Osteoblast (primary cell): Measurements from ENCODE around the gene MIEF2. TPM values are rescaled to one million over a fixed set of nuclear protein-coding genes. Genes with fewer than 3 reads are reported as not detected.

Source experiments
- DNase-seq: peaks from one replicate; pipeline ENCODE4 v3.0.0; 2011; ENCODE audit warnings: low spot score, mixed read lengths; ENCODE audit not compliant: insufficient read length; ENCODE audit errors: missing footprints
- H2AFZ ChIP-seq: 2 replicates; pipeline ENCODE4 v1.6.0; 2011; ENCODE audit warnings: mild to moderate bottlenecking, low read length
- H3K27ac ChIP-seq: 2 replicates; pipeline ENCODE4 v1.5.1; 2011; ENCODE audit warnings: mild to moderate bottlenecking, low read depth, low read length, moderate library complexity
- H3K27me3 ChIP-seq: 2 replicates; pipeline ENCODE4 v1.6.0; 2012; ENCODE audit warnings: mild to moderate bottlenecking, control low read depth, inconsistent platforms, low read length, moderate library complexity; ENCODE audit not compliant: insufficient read depth
- H3K36me3 ChIP-seq: 2 replicates; pipeline ENCODE4 v1.5.1; 2011; ENCODE audit warnings: mild to moderate bottlenecking, low read length, control low read depth, moderate library complexity; ENCODE audit not compliant: insufficient read depth
- H3K4me1 ChIP-seq: 2 replicates; pipeline ENCODE4 v1.5.1; 2011; ENCODE audit warnings: mild to moderate bottlenecking, low read length, control low read depth, moderate library complexity; ENCODE audit not compliant: insufficient read depth
- H3K4me2 ChIP-seq: 2 replicates; pipeline ENCODE4 v1.6.0; 2011; ENCODE audit warnings: mild to moderate bottlenecking, low read length; ENCODE audit not compliant: insufficient read depth
- H3K4me3 ChIP-seq: fragments of 200-600 bp; sonication (generic); 3 replicates; pipeline ENCODE4 v1.5.1; 2012; ENCODE audit warnings: mild to moderate bottlenecking, low read length, inconsistent platforms; ENCODE audit not compliant: insufficient read depth
- H3K79me2 ChIP-seq: 2 replicates; pipeline ENCODE4 v1.6.0; 2012; ENCODE audit warnings: mild to moderate bottlenecking, low read length, control low read depth, inconsistent platforms; ENCODE audit not compliant: insufficient read depth
- H3K9me3 ChIP-seq: 2 replicates; pipeline ENCODE4 v1.5.1; 2011; ENCODE audit warnings: low read depth, low read length, control low read depth
- H4K20me1 ChIP-seq: 2 replicates; pipeline ENCODE4 v1.6.0; 2012; ENCODE audit warnings: mild to moderate bottlenecking, low read length, control low read depth; ENCODE audit not compliant: insufficient read depth
- total RNA-seq: library from RNA; depleted of rRNA; stranded (reverse); fragments of >200 nt; gene quantifications from 2 replicates; pipeline ENCODE4 v1.2.3, GENCODE V29; 2012
- TF ChIP-seq, protein P1 (sequence below): IDR thresholded peaks from 2 replicates; pipeline ENCODE4 v1.5.1; 2011; ENCODE audit warnings: mild to moderate bottlenecking, low read depth, low read length, moderate library complexity; ENCODE audit errors: extremely low read depth

Gene MIEF2
- total RNA-seq, 1 donor: 14.5 TPM

DNA sequence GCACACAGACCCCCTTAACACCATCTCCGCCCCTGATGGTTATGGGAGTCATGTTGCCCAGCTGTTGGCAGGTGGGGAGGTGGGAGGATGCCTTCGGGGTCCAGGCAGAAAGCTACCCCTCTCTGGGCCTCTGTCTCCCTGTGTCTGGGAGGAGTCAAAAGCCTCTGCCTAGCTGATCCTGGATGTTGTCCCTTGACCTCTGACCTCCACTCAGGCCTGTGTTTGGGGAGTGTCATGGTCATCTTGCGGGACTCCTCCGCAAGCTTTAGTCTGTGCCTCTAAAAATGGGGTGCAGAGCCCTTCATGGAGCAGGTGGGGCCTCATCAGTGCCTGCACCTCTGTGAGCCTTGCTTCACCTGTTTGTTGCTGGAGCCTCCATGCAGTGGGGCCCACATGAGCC is 31.2 kb upstream of the MIEF2 start:
- H3K36me3 ChIP-seq: peaks cover 13% of the 10 kb centered on the region
- peaks cover 61% of the 10 kb centered on the region for H4K20me1 ChIP-seq
- no peak overlapping the region for H3K4me3 ChIP-seq
- H3K4me2 ChIP-seq: no peak overlapping the region
- H3K9me3 ChIP-seq: no peaks in the 10 kb centered on the region
- no peaks in the 10 kb centered on the region for H3K27me3 ChIP-seq
- DNase-seq: peak; percentile 80
- peaks cover 22% of the 10 kb centered on the region for H3K4me1 ChIP-seq
- TF ChIP-seq, protein P1, sequence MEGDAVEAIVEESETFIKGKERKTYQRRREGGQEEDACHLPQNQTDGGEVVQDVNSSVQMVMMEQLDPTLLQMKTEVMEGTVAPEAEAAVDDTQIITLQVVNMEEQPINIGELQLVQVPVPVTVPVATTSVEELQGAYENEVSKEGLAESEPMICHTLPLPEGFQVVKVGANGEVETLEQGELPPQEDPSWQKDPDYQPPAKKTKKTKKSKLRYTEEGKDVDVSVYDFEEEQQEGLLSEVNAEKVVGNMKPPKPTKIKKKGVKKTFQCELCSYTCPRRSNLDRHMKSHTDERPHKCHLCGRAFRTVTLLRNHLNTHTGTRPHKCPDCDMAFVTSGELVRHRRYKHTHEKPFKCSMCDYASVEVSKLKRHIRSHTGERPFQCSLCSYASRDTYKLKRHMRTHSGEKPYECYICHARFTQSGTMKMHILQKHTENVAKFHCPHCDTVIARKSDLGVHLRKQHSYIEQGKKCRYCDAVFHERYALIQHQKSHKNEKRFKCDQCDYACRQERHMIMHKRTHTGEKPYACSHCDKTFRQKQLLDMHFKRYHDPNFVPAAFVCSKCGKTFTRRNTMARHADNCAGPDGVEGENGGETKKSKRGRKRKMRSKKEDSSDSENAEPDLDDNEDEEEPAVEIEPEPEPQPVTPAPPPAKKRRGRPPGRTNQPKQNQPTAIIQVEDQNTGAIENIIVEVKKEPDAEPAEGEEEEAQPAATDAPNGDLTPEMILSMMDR: no peak
- H2AFZ ChIP-seq: no peak overlapping the region
- H3K79me2 ChIP-seq: peaks cover 79% of the 10 kb centered on the region
- H3K27ac ChIP-seq: no peak overlapping the region

DNA sequence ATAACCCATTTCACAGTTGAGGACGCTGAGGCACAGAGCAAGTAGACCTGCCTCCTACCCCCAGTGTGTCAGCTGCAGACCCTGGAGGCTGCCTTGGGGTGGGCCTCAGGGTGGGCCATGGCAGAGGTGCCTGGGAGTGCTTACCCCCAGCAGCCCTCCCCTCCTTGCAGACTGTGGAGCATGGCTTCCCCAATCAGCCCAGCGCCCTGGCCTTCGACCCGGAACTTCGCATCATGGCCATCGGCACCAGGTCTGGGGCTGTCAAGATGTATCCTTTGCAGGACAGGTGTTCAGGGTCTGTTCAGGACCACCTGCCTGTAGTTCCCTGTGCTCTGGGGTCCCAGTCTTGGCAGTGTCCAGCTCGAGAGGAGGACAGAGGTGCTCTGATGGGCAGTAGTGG is 30.7 kb upstream of the MIEF2 start:
- Histone ChIP-seq H2AFZ (no peak overlapping the region), H4K20me1 (peaks cover 61% of the 10 kb centered on the region), H3K27me3 (no peaks in the 10 kb centered on the region), H3K9me3 (no peaks in the 10 kb centered on the region), H3K27ac (no peak overlapping the region), H3K4me3 (no peak overlapping the region), H3K4me2 (no peak overlapping the region), H3K79me2 (peaks cover 81% of the 10 kb centered on the region), H3K4me1 (peaks cover 16% of the 10 kb centered on the region), H3K36me3 (peaks cover 18% of the 10 kb centered on the region)
- TF ChIP-seq, protein P1: no peak
- peak; percentile 76 for DNase-seq

DNA sequence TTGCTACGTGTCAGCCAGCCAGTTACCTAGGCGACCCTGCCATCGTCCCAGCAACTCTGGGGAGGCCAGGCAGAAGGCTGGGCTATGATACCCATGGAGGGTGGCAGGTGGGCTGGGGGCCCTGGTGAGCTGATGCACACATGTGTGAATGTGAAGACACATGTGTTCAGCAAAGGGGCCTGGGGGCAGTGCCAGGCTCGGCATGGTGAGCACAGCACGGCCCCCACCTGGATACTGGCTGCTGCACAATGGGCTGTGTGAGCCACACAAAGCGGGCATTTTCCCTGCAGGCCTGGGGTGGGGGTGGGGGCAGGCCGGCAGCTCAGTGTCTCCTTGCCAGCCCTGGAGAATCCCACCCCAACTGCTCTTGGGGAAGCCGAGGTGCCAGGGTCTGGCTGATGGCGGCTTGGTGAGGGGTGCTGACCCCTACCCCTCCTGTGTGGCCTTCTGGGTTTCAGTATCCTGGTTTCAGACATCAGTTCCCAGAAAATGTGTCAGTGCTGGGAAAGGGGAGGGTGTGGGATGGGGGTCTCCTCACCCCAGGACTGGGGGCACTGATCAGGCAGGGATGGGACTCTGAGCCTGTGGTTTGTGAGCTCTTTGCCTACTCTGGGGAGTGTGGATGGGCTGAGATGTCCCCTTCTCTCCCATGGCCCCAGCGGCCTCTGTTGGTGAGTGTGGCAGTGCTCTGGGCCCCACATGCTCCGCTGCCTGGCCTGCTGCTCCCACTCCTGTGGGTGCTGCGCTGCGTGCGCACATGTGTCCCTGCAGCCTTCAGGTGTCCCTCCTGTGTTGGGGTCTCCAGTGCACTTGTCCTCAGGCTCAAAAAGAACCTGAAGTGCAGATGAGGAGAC is 29.9 kb upstream of the MIEF2 start:
- Histone ChIP-seq H3K4me2 (no peak overlapping the region), H2AFZ (no peak overlapping the region), H3K79me2 (peaks cover 81% of the 10 kb centered on the region), H3K27ac (no peak overlapping the region), H3K27me3 (no peaks in the 10 kb centered on the region), H3K9me3 (no peaks in the 10 kb centered on the region), H3K4me1 (peaks cover 17% of the 10 kb centered on the region), H4K20me1 (peaks cover 61% of the 10 kb centered on the region), H3K36me3 (peaks cover 18% of the 10 kb centered on the region), H3K4me3 (no peak overlapping the region)
- TF ChIP-seq, protein P1: no peak
- DNase-seq: peak; percentile 66

GRCh38 chr17:18231164-18231563 is 29.3 kb upstream of the MIEF2 start:
- Histone ChIP-seq H3K36me3 (peaks cover 18% of the 10 kb centered on the region), H3K4me2 (no peak overlapping the region), H3K79me2 (peaks cover 76% of the 10 kb centered on the region), H3K9me3 (no peaks in the 10 kb centered on the region), H3K27ac (no peak overlapping the region), H3K4me1 (peaks cover 22% of the 10 kb centered on the region), H3K4me3 (no peak overlapping the region), H4K20me1 (peaks cover 59% of the 10 kb centered on the region), H2AFZ (no peak overlapping the region), H3K27me3 (no peaks in the 10 kb centered on the region)
- TF ChIP-seq, protein P1: no peak
- DNase-seq: peak; percentile 66
